GM19324 (cell line): ENCODE data around the gene TF.
"Not testable (repeated sequence)": the region's sequence is repeated elsewhere in the genome, so short reads cannot be mapped to it uniquely, and the experiment has no call there.

ENCODE experiments used
- ATAC-seq: cut with Tn5 transposase; IDR thresholded peaks from one replicate; pipeline ENCODE4 v1.9.1; 2021; ENCODE audit warnings: mild to moderate bottlenecking, moderate library complexity; ENCODE audit not compliant: unreplicated experiment, low FRiP score

The TF gene

DNA sequence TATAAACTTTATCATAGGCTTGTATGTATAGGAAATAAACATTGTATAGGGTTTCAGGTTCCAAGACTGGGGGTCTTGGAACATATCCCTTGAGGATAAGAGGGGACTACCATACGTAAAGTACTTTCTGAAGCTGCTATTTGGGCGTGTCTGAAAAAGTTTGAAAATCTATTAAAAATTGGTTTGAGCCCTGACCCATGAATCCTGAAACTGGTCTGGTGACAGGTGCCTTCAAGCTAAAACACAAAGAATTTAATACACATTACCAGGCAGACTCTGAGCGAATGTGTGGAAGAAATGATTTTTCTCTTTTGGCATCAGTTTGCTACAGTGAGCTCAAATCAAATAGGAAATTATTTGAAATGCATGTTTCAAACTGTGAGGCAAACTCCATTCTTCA is 16.3 kb downstream of the TF start:
- no peak for ATAC-seq

DNA sequence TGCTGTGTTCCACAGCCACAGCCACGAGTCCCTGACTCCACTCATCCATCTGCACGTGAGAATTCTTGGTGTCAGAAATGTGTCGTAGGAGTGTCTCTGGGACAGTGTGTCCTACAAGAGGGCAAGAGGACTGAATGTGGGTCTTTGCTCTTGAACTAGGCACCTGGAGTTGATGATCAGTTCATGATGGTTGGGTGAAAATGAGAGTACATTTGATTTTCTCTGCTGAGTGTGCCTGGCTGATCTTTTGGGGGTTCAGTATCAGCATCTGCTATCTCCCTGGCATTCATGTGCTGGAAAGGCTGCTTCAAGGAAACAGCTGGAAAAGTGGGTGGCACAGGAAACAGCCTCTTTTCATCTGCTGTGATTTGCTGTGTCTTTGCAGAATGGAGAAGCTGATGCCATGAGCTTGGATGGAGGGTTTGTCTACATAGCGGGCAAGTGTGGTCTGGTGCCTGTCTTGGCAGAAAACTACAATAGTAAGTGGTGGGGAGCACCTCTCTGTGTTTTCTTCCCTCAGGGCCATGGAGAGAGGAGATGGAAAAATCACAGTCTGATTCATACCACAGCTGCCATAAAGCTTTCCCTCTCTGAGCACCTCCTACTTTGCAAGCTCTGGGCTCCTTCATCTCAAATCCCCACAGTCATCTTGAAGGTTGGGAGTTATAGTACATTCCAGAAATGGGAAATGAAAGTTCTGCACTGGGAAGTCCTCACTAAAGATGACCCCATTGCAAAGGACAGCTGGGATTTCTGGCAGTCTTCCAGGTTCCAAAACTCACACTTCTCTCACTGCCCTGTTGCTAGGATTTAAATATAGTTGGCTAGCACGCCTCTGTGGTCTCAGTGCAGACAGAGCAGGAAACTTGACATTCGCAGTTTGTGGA is 17.8 kb downstream of the TF start:
- no peak for ATAC-seq

DNA sequence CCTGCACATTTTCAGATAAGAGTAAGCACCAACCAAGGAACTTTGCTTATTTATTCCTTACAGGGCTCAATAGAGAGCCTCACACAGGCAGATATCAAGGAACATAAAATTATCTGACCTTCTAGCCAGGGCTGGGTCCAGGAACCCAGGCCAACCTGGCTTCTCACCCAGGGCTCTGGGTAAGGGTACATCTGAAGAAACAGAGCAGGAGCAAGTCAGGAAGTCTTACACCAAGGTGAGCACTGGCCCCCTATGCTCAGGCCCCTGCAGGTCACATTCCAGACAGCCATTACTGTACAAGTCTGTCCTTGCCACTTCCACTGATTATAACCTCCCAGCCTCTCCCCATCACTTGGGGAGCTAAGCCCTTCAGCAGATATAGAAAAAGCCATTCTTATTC is 19.1 kb downstream of the TF start:
- no peak for ATAC-seq

DNA sequence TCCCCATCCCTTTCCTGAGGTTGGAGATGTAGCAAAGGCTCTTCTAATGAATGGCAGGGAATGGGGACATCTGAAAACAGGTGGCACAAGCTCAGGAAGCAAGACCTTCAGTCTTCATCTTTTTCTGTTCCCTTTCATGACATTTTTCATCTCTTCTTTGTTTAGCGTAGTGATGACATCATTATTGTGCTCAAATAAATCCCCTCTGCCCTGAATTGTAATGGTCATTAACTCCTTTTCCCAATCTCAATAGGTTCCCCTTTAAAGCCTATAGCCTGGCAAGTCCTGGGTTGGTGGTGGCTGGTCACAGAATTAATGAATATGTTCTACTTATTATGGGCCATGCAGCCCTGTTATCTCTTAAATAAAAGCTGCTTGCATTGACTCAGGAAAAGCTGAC is 21.4 kb downstream of the TF start:
- ATAC-seq: no peak

DNA sequence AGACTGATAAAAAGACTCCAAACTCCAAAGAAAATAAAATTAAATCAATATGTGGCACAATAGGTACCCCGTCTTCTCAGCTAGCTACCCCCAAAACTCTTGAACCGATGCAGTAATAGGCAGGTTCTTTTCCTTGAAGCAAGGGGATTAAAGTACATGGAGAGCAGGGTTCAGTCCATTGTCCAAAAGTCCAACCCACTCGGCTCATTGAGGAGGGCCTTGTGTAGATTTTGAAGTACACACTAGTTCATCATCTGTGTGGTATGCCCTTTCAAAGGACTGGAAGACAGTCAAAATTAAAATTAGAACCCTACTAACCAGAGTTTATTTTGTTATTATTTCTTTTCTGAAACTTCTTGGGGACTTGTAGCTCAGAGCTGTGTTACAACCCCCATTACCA is 23.3 kb downstream of the TF start:
- no peak for ATAC-seq

DNA sequence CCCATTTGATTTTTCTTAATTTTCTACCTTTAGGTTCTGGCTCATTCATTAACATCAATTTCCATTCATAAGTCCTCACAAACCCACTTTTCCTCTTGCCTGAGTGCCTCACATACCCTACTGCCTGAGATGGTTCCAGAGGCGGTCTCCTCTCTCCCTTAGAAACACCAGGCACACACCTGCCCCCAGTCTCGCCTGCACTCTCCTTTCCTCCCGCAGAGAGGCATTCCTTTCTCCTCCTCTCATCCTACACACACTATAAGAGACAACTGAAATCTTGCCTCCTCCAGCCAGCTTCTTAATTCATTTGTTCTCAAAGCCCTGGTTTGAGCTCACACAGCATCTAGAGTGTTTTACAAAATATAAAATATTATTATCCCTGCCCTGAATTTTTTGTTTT is 27.5 kb downstream of the TF start:
- ATAC-seq: no peak

DNA sequence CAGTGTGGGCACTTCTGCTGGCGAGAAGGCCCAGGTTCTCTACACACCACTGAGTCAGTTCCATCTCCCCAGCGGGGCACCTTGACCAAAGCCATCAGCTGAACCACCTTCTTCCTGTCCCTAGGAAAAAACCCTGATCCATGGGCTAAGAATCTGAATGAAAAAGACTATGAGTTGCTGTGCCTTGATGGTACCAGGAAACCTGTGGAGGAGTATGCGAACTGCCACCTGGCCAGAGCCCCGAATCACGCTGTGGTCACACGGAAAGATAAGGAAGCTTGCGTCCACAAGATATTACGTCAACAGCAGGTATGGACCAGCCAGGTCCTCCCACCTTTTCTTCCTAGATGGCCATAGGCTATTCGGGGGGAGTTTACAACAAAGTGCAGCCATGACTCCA is 29.1 kb downstream of the TF start:
- ATAC-seq: no peak

DNA sequence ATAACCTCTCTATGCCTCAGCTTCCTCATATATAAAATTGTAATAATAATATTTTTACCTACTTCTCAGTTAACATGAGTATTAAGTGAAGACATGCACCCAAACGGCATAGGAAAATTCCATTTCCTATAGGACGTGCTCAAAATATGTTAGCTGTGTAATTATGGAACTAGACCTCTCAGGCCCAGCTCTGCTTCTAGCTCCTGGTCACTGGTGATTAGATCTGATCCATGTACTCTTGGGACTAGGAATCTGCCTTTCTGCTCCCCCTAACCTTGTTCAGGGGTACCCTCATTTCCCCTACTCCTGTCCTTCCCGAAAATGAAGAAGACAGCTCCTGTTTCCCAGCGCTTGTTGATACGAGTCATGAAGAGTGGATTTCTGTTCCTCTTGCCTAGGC is 29.6 kb downstream of the TF start:
- no peak for ATAC-seq

DNA sequence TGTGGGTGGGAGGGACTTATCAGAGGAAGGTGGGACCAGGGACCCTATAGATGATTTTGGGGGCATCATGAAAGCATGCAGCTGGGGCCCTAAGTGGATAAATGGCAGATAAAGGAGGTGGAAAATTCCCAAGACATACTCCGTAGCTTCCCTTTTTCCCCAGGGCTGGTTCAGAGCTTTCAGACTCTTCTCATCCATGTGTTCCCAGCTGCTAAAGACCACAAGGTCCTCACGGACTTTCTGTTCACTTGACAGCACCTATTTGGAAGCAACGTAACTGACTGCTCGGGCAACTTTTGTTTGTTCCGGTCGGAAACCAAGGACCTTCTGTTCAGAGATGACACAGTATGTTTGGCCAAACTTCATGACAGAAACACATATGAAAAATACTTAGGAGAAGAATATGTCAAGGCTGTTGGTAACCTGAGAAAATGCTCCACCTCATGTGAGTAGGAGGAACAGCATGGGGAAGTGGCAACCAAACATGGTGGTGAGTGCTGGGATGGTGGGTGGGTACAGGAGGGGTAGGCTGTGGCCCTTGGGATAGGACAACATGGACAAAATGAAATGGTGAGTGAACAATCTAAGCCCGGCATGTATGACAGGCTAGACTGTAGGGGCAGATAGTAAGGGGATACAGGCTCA is 30.7 kb downstream of the TF start:
- no peak for ATAC-seq

DNA sequence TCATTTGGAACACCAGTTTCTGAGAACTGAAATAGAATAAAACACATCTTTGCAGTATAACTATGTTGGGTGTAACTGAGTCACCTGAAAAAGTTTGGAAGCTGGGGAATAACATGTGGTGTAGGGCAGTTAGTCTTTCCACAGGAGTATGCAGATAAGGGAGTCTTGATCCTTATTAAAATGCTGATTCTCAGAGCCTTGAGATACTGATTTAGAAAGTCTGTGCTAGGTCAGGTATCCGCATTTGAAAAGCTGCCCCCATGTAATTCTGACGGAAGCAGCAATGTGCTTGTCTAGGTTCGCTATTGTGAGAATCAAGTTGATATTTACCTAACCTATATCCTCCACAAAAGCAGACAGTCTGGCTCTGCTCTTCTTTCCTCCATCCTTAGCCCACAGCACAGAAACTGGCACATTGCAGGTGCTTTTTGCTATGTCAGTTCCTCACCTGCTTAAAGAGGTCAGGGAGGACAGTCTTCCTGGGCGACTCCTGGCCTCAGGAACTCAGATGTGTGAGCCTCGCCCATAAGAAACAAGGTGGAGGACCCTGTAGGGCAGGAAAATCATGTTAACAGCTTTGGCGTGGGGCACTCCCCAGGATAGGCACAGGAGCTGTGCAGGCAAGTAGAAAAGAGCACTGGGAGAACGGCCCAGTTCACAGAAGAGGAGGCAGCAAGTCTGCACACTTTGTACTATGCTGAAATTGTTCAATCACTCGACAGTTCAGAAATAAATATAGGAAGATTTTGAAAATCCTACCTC is 31.8 kb downstream of the TF start:
- ATAC-seq: no peak

DNA sequence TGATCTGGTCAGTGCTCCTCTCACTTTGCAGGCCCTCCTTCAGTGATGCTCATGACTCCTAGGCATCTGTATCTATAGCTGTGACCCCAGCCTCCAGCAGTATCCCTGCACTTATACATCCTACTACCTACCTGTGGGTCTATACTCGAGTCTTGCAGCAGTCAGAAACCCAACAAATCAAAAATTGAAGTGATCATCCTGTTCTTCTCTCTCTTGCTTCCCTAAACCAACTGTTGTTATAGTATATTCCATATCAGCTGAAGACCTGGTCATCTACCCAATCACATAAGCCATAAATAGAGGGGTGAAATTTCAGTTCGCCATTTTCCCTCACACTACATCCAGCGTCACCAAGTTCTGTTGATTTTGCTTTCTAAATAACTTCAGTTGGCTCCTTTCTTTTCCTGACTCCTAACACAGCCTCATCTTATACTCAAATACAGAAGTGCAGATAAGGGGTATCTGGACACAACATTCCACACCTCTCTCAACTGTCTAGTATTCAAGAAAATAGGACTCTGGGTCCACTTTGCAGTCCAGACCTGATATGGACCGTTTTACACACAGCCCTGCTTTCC is 33.5 kb downstream of the TF start:
- ATAC-seq: no peak

DNA sequence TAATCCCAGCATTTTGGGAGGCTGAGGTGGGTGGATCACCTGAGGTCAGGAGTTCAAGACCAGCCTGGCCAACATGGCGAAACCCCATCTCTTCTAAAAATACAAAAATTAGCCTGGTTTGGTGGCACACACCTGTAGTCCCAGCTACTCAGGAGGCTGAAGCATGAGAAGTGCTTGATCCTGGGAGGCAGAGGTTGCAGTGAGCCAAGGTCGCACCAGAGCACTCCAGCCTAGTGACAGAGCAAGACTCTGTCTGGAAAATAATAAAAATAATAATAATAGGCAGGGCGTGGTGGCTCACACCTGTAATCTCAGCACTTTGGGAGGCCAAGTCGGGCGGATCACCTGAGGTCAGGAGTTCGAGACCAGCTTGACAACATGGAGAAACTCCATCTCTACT is 34.6 kb downstream of the TF start:
- ATAC-seq: not testable (repeated sequence)

DNA sequence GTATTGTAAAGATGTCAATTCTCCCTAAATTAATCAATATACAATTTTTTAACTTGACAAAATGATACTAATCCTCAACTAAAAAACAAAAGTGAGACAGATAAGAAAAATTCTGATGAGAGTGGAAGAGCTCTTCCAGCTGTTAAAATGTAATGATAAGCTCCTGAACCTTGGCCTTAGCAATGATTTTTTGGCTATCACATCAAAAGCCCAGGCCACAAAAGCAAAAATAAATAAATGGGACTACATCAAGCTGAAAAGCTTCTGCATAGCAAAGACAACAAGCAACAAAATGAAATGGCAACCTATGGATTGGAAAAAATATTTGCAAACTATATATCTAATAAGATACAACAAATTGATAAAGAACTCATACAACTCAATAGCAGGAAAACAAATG is 35.4 kb downstream of the TF start:
- no peak for ATAC-seq

DNA sequence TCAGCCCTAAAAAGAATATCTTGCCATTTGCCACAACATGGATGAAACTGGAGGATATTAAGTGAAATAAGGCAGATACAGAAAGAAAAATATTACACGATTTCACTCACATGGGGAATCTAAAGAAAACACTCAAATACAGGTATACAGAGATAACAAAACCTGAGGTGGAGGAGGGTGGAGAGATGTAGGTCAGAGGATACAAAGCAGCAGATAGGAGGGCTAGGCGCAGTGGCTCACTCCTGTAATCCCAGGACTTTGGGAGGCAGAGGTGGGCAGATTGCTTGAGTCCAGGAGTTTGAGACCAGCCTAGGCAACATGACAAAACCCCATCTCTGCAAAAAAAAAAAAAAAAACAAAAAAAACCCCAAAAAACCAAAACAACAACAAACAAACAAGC is 36.3 kb downstream of the TF start:
- no peak for ATAC-seq

DNA sequence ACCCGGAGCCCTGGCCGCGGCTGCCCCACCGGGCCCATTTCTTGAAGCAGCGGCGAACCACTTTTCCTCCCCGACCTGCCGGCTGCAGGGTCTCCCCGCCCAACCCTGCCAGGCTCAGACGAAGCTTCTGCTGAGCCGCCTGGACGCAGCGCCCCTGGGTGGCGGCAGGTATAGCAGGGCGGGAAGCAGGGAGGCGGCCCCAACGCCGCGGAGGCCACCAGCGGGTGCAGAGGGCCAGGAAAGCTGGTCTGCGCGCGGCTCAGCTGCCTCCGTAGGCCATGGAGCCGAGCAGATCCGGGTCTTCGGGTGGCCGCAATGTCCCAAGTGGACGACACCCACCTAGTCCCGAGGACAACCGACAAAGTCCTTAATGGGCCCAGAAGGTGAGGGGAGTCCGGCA is 37.6 kb downstream of the TF start:
- no peak for ATAC-seq

DNA sequence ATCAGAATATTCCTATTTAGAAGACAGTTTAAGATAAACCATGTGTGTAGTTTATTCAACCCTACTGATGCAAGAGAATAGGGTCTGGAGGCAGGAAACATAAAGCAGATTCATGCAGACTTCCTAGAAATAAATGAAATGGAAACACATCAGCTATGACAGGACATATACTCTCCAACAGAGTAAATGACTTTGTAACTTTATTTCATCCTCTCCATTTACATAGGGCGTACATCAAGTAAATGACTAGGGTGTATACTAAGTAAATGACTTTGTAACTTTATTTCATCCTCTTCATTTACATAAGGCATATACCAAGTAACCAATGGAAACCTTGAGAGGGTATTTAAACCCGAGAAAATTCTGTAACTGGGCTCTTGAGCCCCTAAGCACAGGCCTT is 41.8 kb downstream of the TF start:
- no peak for ATAC-seq

DNA sequence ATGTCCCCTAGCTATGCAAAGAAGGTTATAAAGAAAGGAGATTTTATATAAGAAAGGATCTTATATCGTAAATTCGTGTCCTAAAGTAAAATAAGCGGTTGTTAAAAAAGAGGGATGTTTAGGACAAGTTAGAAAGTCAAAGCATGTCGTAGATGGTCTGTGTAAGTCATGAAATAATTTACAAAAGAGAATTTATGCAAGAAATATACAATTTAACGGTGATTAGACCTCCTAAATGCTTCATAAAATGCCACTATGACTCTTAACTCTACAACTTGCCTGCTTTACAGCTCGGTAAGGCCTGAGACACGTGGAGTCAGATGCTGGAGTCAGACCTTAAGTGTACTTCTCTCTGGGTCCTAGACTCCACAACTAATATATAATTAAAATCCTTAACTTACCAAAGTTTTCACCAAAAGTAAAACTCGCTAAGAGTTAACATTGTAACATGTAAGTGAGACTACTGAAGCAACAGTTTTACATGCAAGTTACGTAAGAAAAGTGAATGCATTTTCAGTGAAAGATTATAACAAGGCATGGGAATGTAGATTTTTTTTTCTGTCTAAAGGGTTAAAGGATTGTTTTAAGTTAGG is 46.1 kb downstream of the TF start:
- no peak for ATAC-seq

DNA sequence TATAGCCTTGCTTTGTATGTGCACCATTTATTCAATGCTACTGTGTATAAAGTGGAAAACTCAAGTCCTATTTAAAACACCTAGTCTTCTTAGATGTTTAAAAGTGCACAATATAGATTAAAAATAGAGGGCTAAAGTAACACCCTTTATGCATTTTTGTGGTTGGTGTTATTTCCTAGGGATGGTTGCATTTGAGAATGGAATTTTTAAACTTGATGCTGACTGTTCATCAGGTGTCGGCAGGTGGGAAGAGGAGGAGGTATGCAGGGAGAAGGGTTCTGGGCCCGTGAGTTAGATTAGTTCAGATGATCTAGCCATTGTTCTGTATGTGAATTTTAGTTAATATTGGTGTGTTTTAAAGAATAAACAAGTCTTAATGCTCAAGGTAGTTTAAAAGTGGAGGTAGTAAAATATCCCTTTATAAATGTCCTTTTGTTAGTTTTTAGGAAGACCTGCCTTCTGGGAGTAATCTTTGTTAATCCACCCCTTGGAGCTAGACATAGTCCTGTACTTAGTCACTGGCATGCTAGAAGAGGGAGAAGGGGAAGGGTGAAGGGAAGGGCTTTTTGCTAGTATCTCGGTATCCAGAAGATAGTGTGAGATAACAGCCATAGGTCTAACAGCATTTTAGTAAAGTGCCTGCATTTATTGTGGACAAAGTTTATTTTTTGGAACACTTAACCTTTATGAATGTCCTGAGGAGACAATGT is 51.4 kb downstream of the TF start:
- ATAC-seq: no peak

DNA sequence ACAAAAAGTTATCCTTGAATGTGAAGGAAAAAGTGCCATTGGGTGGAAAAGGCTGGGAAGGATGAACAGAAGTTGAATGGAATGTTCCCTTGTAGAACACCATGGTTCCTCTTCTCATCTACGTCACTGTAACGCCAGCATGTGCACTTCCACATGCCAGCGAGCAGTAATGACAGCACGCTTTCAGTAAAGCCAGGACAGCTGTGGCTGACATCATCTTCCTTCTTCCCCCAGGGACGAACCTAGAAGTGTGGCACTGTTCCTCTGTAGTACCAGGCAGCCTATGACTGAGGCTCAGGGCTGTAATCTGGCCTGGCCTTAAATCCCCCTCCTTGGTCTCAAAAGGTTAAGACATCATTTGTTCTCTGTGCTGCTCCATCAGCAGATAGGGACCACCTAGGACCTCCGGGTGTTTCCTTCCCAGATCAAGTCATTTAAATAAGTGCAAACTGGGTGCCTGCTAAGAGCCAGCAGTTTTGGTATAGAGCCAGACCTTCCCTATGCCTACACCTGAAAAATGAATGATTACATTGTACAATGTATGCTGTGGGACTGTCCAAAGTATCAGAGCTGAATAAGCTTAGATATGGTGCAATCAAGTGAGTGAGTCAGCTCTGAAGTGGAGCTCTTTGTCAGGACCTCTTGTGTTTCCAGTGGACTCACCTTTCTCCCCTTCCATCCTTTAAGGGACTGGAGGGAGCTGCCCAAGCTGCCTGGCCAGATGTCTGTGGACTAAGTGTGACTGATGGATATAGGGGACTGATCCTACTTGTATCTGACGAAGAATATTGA is 53.8 kb downstream of the TF start:
- ATAC-seq: no peak
